ENCODE results near the gene MAP4K3.

- TF ChIP-seq TCF4 (CRISPR knock-in tag; IDR thresholded peaks at IDR 0.05; ENCODE audit: borderline replicate concordance) = no peak
- TF ChIP-seq ESRRG (CRISPR knock-in tag; IDR thresholded peaks at IDR 0.05) = no peak
- TF ChIP-seq POU6F1 (CRISPR knock-in tag; IDR thresholded peaks at IDR 0.05; ENCODE audit: borderline replicate concordance, low read depth) = no peak
- no peak for TF ChIP-seq ZFP3 (CRISPR knock-in tag; IDR thresholded peaks at IDR 0.05)
- TF ChIP-seq TOX (CRISPR knock-in tag; IDR thresholded peaks at IDR 0.05; ENCODE audit: borderline replicate concordance) = no peak
- TF ChIP-seq BACH2 (CRISPR knock-in tag; IDR thresholded peaks at IDR 0.05; ENCODE audit: borderline replicate concordance) = no peak
These were observed 153.5 kb downstream of the MAP4K3 start for GRCh38 chr2:39283561-39283960.
